ENCODE data around the gene DYRK2.

DYRK2 gene

DNA sequence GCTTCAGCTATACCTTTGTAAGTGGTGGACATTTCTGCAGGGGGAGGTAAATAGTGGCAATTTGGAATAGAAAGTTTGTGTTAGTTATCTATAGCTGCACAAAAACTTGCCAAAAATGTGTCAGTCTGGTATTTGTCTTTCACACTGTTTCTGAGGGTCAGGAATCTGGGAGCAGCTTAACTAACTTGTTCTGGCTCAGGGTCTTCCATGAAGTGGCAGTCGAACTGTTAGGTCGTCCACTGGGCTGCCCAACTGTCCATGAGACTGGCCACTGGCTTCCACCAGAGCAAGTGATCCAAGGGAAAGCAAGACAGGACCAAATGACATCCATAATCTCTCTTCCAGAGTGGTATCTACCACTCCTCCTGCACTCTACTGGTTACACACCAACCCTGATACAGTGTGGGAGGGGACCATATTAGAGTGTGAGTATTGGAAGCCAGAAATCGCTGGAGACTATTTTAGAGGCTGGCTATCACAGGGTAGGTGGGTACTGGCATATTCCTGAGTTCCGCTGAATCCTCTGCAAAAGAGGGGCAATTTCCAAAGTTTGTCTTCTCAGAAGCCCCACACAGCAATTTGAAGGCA, 60.9 kb downstream of the DYRK2 start:
- no peak for DNase-seq

DNA sequence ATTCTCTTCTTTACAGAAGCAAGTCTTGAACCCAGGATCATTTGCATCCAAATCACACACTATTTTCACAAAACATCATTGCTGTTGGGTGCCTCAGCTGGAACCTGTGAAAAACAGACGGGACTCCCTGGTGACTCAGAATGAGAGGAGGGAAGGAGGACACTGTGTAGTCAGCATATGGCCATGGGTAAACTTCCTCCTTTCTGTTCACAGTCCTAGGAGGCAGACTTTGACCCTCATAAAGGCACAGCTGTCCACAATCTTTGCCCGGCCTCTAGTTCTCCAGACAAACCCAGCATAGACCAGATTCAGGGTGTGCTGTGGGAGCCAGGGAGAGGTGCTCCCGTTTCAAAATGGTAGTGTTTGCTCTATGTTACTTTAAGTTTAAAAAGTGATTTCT, 62.0 kb downstream of the DYRK2 start:
- no peak for DNase-seq

DNA sequence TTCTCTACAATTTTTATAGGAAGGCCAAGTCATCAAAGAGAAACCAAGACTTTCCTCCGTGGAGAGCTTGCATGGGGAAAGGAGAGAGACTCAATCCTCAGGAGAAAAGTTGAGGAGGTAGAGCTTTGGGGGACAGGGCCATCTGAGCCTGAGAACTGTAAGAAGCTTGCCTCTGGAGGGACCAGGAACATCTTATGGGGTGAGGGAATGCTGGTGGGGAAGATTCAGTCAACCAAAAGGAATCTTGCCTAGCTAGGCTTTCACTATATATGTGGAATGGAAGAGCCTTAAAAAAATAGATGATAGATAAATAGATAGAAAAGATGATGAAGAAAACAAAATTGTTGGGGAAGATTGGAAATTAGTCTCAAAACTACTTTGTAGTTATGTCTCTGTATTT, 63.5 kb downstream of the DYRK2 start:
- no peak for DNase-seq

DNA sequence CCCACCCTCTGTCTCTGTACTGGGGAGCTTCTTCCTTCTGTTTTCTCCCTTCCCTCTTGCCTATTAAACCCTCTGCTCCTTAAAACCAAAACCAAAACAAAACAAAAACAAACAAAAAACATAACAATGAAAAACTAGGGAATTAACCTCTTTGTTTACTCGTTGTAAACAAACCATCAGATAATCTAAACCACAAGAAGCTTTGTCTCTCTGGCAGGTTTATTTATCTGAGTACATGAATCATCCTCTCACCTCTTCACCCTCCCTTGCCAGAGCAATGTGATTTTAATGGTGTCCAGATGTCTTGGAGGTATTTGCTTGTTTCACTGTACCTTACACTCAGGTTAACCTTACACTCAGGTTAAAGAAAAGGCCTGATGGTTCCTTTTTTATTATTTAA, 66.1 kb downstream of the DYRK2 start:
- no peak for DNase-seq

Data from SHP77 treated with DMSO at 0.1 percent for 48 hours (cell line).